Neural cell (in vitro differentiated cells): ENCODE measurements around the gene EXOSC3. TPM values are rescaled to one million over a fixed set of nuclear protein-coding genes. Genes with fewer than 3 reads are reported as not detected.

Experiments
- H2AFZ ChIP-seq: fragments of 200-600, 300-800 bp; sonication (generic), shearing (Covaris generic); 2 replicates; pipeline ENCODE4 v1.6.0; 2014; ENCODE audit warnings: low read depth, mild to moderate bottlenecking, antibody characterized with exemption, low read length, moderate library complexity
- H3F3A ChIP-seq: fragments of 200-600 bp; shearing (Covaris generic); 2 replicates; pipeline ENCODE4 v1.6.1; 2016; ENCODE audit warnings: mild to moderate bottlenecking, moderate library complexity, mixed read lengths, antibody characterized with exemption, low read length; ENCODE audit not compliant: insufficient read depth, poor library complexity, severe bottlenecking
- H3K27ac ChIP-seq: fragments of 200-600, 300-800 bp; sonication (generic), shearing (Covaris generic); 2 replicates; pipeline ENCODE4 v1.5.1; 2014; ENCODE audit warnings: mild to moderate bottlenecking, low read length, moderate library complexity
- H3K27me3 ChIP-seq: fragments of 300-800, 200-600 bp; sonication (generic), shearing (Covaris generic); 2 replicates; pipeline ENCODE4 v1.6.0; 2014; ENCODE audit warnings: mild to moderate bottlenecking, low read depth, low read length, moderate library complexity; ENCODE audit not compliant: insufficient read depth
- H3K36me3 ChIP-seq: fragments of 300-800, 200-600 bp; sonication (generic), shearing (Covaris generic); 2 replicates; pipeline ENCODE4 v1.5.1; 2014; ENCODE audit warnings: mild to moderate bottlenecking, antibody characterized with exemption, low read length, moderate library complexity; ENCODE audit not compliant: insufficient read depth
- H3K4me2 ChIP-seq: fragments of 300-800, 200-600 bp; sonication (generic), shearing (Covaris generic); 2 replicates; pipeline ENCODE4 v1.6.0; 2014; ENCODE audit warnings: mild to moderate bottlenecking, low read length
- H3K4me3 ChIP-seq: fragments of 300-800, 200-600 bp; sonication (generic), shearing (Covaris generic); 2 replicates; pipeline ENCODE4 v1.5.1; 2014; ENCODE audit warnings: mild to moderate bottlenecking, low read length, moderate library complexity
- H3K79me2 ChIP-seq: fragments of 200-600 bp; shearing (Covaris generic); replicated peaks from 2 replicates; pipeline ENCODE4 v1.6.0; 2014; ENCODE audit warnings: mild to moderate bottlenecking, low read length, moderate library complexity; ENCODE audit not compliant: insufficient read depth
- H3K9ac ChIP-seq: fragments of 300-800, 200-600 bp; sonication (generic), shearing (Covaris generic); 2 replicates; pipeline ENCODE4 v1.6.1; 2016; ENCODE audit warnings: mild to moderate bottlenecking, low read length, mixed read lengths
- H3K9me2 ChIP-seq: fragments of 200-600 bp; shearing (Covaris generic); 2 replicates; pipeline ENCODE4 v1.6.1; 2016; ENCODE audit warnings: mild to moderate bottlenecking, low read length, mixed read lengths; ENCODE audit not compliant: insufficient read depth
- H3K9me3 ChIP-seq: fragments of 200-600, 300-800 bp; sonication (generic), shearing (Covaris generic); 2 replicates; pipeline ENCODE4 v1.6.1; 2016; ENCODE audit warnings: mild to moderate bottlenecking, mixed run types, low read length, moderate library complexity, mixed read lengths
- H4K20me1 ChIP-seq: fragments of 200-600 bp; shearing (Covaris generic); 2 replicates; pipeline ENCODE4 v1.6.1; 2016; ENCODE audit warnings: mild to moderate bottlenecking, mixed run types; ENCODE audit not compliant: insufficient read depth
- MXI1 ChIP-seq: fragments of 450-650 bp; conservative IDR thresholded peaks from 2 replicates; pipeline ENCODE4 v1.6.1; 2014; ENCODE audit warnings: antibody characterized with exemption, mild to moderate bottlenecking; ENCODE audit not compliant: poor library complexity, severe bottlenecking
- POLR2AphosphoS5 ChIP-seq: IDR thresholded peaks from 2 replicates; pipeline ENCODE4 v1.6.1; 2012
- REST ChIP-seq: IDR thresholded peaks from 2 replicates; pipeline ENCODE4 v1.6.1; 2012; ENCODE audit warnings: borderline replicate concordance
- SMC3 ChIP-seq: fragments of 450-650 bp; conservative IDR thresholded peaks from 2 replicates; pipeline ENCODE4 v1.6.1; 2014; ENCODE audit warnings: antibody characterized with exemption, mild to moderate bottlenecking, moderate library complexity; ENCODE audit not compliant: poor library complexity
- TAF1 ChIP-seq: IDR thresholded peaks from 2 replicates; pipeline ENCODE4 v1.6.1; 2012; ENCODE audit warnings: low read depth
- polyA plus RNA-seq: library from polyadenylated mRNA; depleted of rRNA; stranded (reverse); fragments of >200 nt; gene quantifications from 2 replicates; pipeline ENCODE4 v1.2.3, GENCODE V29; 2014
- TF ChIP-seq, protein P1 (sequence below): fragments of 450-650 bp; IDR thresholded peaks from 2 replicates; pipeline ENCODE4 v1.5.1; 2014; ENCODE audit warnings: antibody characterized with exemption, mild to moderate bottlenecking, moderate library complexity; ENCODE audit not compliant: poor library complexity, severe bottlenecking

EXOSC3 gene
- polyA plus RNA-seq, 1 donor from 2014 or later = 46.4 TPM

GRCh38 chr9:37730839-37731238, 54.0 kb downstream of the EXOSC3 start:
- Histone ChIP-seq H3K27ac (no peak overlapping the region), H3K9me3 (no peaks in the 10 kb centered on the region), H3K4me3 (no peak overlapping the region), H3K9ac (no peak overlapping the region), H3K27me3 (no peaks in the 10 kb centered on the region), H3K36me3 (no peaks in the 10 kb centered on the region), H4K20me1 (no peaks in the 10 kb centered on the region), H3K4me2 (no peak overlapping the region), H3K9me2 (no peaks in the 10 kb centered on the region), H2AFZ (no peak overlapping the region), H3F3A (no peaks in the 10 kb centered on the region), H3K79me2 (no peaks in the 10 kb centered on the region)
- TF ChIP-seq POLR2AphosphoS5 = no peak

DNA sequence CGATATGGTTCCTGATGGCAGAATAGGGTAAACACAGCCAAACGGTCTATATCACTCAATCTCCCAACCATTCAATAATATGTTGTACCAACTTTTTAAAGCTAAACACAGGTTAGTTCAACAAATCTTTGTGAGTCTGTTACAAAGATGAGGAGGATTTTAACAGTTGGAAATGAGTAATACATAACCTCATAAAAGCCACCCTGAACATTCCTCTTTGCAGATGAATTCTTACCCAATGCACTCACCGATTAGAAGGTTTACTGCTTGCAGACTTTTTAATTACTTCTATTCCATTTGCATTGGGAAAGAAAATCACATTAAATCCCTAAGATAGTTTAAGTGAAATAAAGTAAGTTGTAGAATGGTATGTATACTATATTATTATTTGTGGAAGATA, 54.6 kb downstream of the EXOSC3 start:
- Histone ChIP-seq H4K20me1 (no peaks in the 10 kb centered on the region), H3K9me2 (no peaks in the 10 kb centered on the region), H3K36me3 (no peaks in the 10 kb centered on the region), H3K4me2 (no peak overlapping the region), H3K9me3 (no peaks in the 10 kb centered on the region), H3K9ac (no peak overlapping the region), H3K79me2 (no peaks in the 10 kb centered on the region), H3F3A (no peaks in the 10 kb centered on the region), H3K4me3 (no peak overlapping the region), H2AFZ (no peak overlapping the region), H3K27me3 (no peaks in the 10 kb centered on the region), H3K27ac (no peak overlapping the region)
- TF ChIP-seq, protein P1, sequence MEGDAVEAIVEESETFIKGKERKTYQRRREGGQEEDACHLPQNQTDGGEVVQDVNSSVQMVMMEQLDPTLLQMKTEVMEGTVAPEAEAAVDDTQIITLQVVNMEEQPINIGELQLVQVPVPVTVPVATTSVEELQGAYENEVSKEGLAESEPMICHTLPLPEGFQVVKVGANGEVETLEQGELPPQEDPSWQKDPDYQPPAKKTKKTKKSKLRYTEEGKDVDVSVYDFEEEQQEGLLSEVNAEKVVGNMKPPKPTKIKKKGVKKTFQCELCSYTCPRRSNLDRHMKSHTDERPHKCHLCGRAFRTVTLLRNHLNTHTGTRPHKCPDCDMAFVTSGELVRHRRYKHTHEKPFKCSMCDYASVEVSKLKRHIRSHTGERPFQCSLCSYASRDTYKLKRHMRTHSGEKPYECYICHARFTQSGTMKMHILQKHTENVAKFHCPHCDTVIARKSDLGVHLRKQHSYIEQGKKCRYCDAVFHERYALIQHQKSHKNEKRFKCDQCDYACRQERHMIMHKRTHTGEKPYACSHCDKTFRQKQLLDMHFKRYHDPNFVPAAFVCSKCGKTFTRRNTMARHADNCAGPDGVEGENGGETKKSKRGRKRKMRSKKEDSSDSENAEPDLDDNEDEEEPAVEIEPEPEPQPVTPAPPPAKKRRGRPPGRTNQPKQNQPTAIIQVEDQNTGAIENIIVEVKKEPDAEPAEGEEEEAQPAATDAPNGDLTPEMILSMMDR = no peak
- TF ChIP-seq REST (no peak), SMC3 (no peak), MXI1 (no peak), TAF1 (no peak)

Other genes starting within 250 kb of the EXOSC3 start
- 13.8 and 16.0 TPM in 2 replicates for gene FBXO10, start 208.7 kb downstream of the EXOSC3 start, polyA plus RNA-seq
- 239 and 262 TPM in 2 replicates for gene TOMM5, start 192.5 kb downstream of the EXOSC3 start, polyA plus RNA-seq
- 0.35 and 0.38 TPM in 2 replicates for gene FRMPD1, start 134.1 kb downstream of the EXOSC3 start, polyA plus RNA-seq
- gene TRMT10B, start 31.3 kb downstream of the EXOSC3 start, polyA plus RNA-seq = 5.3 and 11.2 TPM in 2 replicates
- gene DCAF10, start 15.7 kb upstream of the EXOSC3 start, polyA plus RNA-seq = 15.2 and 23.3 TPM in 2 replicates
- 26.8 and 34.5 TPM in 2 replicates for gene SLC25A51, start 119.1 kb upstream of the EXOSC3 start, polyA plus RNA-seq